ENCODE measurements around the gene SMIM13. TPM values are rescaled to one million over a fixed set of nuclear protein-coding genes. Genes with fewer than 3 reads are reported as not detected.

Gene SMIM13
- total RNA-seq, 4 donors from 2014 or later: 4.1 to 6.3 (median 4.7) TPM

GRCh38 chr6:11093376-11093625 is 333 bp upstream of the SMIM13 start:
- H3K4me1 ChIP-seq: peaks cover 0 to 26% (median 2%) of the 10 kb centered on the region in 4 donors
- no peak for TF ChIP-seq CTCF (IDR thresholded peaks at IDR 0.05)
- peak in 1 of 2 donors; percentile 75 for TF ChIP-seq POLR2A (IDR thresholded peaks at IDR 0.05)
- H3K27ac ChIP-seq: peak overlapping the region; percentile 98 to 99 (median 99)
- H3K9me3 ChIP-seq: no peaks in the 10 kb centered on the region
- H3K4me3 ChIP-seq: peak overlapping the region; percentile 88 to 100 (median 95)
- no peaks in the 10 kb centered on the region for H3K36me3 ChIP-seq
- DNase-seq: no peak
- H3K27me3 ChIP-seq: no peaks in the 10 kb centered on the region

GRCh38 chr6:11094411-11094851 is 797 bp downstream of the SMIM13 start:
- no peaks in the 10 kb centered on the region for H3K36me3 ChIP-seq
- no peaks in the 10 kb centered on the region for H3K27me3 ChIP-seq
- H3K27ac ChIP-seq: peak overlapping the region; percentile 98 to 99 (median 99)
- peak in 2 of 3 donors; percentile 63 to 75 for DNase-seq
- no peak for TF ChIP-seq CTCF (IDR thresholded peaks at IDR 0.05)
- TF ChIP-seq POLR2A (IDR thresholded peaks at IDR 0.05): peak in 1 of 2 donors; percentile 16
- peaks cover 0 to 26% (median 2%) of the 10 kb centered on the region in 4 donors for H3K4me1 ChIP-seq
- peak overlapping the region; percentile 88 to 100 (median 95) for H3K4me3 ChIP-seq
- H3K9me3 ChIP-seq: no peaks in the 10 kb centered on the region

GRCh38 chr6:11094941-11095340 is 1.3 kb downstream of the SMIM13 start:
- H3K4me3 ChIP-seq: peak overlapping the region; percentile 88 to 100 (median 95)
- peak overlapping the region in 3 of 4 donors; percentile 98 to 99 (median 99) for H3K27ac ChIP-seq
- TF ChIP-seq POLR2A (IDR thresholded peaks at IDR 0.05) (no peak), CTCF (IDR thresholded peaks at IDR 0.05) (no peak)
- H3K4me1 ChIP-seq: peaks cover 0 to 26% (median 2%) of the 10 kb centered on the region in 4 donors
- H3K36me3 ChIP-seq: no peaks in the 10 kb centered on the region
- H3K9me3 ChIP-seq: no peaks in the 10 kb centered on the region
- no peak for DNase-seq
- no peaks in the 10 kb centered on the region for H3K27me3 ChIP-seq

GRCh38 chr6:11096109-11096508 is 2.5 kb downstream of the SMIM13 start:
- TF ChIP-seq POLR2A (IDR thresholded peaks at IDR 0.05): no peak
- no peak for TF ChIP-seq CTCF (IDR thresholded peaks at IDR 0.05)
- H3K27ac ChIP-seq: no peak overlapping the region

GRCh38 chr6:11097476-11097875 is 3.8 kb downstream of the SMIM13 start:
- H3K27ac ChIP-seq: no peak overlapping the region
- H3K4me1 ChIP-seq: peaks cover 0 to 26% (median 2%) of the 10 kb centered on the region in 4 donors
- H3K27me3 ChIP-seq: no peaks in the 10 kb centered on the region
- no peaks in the 10 kb centered on the region for H3K9me3 ChIP-seq
- H3K4me3 ChIP-seq: no peak overlapping the region
- H3K36me3 ChIP-seq: no peaks in the 10 kb centered on the region
- no peak for TF ChIP-seq CTCF (IDR thresholded peaks at IDR 0.05)
- no peak for TF ChIP-seq POLR2A (IDR thresholded peaks at IDR 0.05)
- no peak for DNase-seq

More at GRCh38 chr6:11096109-11096508, 2.5 kb downstream of the SMIM13 start:
- peak in 1 of 3 donors; percentile 52 for DNase-seq
- Histone ChIP-seq H3K9me3 (no peaks in the 10 kb centered on the region), H3K4me1 (peaks cover 0 to 26% (median 2%) of the 10 kb centered on the region in 4 donors), H3K27me3 (no peaks in the 10 kb centered on the region), H3K4me3 (no peak overlapping the region), H3K36me3 (no peaks in the 10 kb centered on the region)

- Histone ChIP-seq H3K27ac (no peak overlapping the region), H3K27me3 (no peaks in the 10 kb centered on the region), H3K4me3 (no peak overlapping the region), H3K4me1 (peaks cover 0 to 20% (median 2%) of the 10 kb centered on the region in 4 donors), H3K9me3 (no peaks in the 10 kb centered on the region), H3K36me3 (no peaks in the 10 kb centered on the region)
- TF ChIP-seq CTCF (IDR thresholded peaks at IDR 0.05) (no peak), POLR2A (IDR thresholded peaks at IDR 0.05) (no peak)
- no peak for DNase-seq
Measured at GRCh38 chr6:11098004-11098403, 4.4 kb downstream of the SMIM13 start.

All from Peyer's patch (tissue), 4 donors.